ENCODE data around the gene ESR2.

DNA sequence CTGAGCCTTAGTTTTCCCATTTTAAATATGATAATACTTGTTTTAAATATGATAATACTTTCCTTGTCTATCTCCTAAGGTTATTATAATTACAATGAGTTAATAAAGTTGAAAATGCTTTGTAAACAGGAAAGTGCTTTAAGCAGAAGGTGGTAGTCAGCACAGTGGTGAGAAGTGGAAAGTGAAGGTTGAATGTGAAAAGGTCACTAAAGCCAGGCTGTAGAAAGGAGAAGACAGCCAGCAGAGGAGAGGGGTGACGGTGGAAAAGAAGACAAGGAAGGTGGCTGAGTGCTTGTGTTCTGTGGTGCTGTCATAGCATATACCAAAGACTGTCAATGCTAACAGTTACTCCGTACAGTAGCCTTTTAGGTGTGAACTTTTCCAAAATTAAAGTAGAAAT is 117.8 kb downstream of the ESR2 start:
- no peak for TF ChIP-seq EGR1 (IDR thresholded peaks at IDR 0.05; ENCODE audit: low read depth in 2 of 2)
- no peak for TF ChIP-seq YY1 (IDR thresholded peaks at IDR 0.05)
- TF ChIP-seq, protein P1, sequence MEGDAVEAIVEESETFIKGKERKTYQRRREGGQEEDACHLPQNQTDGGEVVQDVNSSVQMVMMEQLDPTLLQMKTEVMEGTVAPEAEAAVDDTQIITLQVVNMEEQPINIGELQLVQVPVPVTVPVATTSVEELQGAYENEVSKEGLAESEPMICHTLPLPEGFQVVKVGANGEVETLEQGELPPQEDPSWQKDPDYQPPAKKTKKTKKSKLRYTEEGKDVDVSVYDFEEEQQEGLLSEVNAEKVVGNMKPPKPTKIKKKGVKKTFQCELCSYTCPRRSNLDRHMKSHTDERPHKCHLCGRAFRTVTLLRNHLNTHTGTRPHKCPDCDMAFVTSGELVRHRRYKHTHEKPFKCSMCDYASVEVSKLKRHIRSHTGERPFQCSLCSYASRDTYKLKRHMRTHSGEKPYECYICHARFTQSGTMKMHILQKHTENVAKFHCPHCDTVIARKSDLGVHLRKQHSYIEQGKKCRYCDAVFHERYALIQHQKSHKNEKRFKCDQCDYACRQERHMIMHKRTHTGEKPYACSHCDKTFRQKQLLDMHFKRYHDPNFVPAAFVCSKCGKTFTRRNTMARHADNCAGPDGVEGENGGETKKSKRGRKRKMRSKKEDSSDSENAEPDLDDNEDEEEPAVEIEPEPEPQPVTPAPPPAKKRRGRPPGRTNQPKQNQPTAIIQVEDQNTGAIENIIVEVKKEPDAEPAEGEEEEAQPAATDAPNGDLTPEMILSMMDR (IDR thresholded peaks at IDR 0.05; ENCODE audit: low read depth, low read length, missing input control), result no peak
- TF ChIP-seq NR2F2 (IDR thresholded peaks at IDR 0.05), result no peak
- TF ChIP-seq JUND (IDR thresholded peaks at IDR 0.05), result no peak
- TF ChIP-seq, protein P2, sequence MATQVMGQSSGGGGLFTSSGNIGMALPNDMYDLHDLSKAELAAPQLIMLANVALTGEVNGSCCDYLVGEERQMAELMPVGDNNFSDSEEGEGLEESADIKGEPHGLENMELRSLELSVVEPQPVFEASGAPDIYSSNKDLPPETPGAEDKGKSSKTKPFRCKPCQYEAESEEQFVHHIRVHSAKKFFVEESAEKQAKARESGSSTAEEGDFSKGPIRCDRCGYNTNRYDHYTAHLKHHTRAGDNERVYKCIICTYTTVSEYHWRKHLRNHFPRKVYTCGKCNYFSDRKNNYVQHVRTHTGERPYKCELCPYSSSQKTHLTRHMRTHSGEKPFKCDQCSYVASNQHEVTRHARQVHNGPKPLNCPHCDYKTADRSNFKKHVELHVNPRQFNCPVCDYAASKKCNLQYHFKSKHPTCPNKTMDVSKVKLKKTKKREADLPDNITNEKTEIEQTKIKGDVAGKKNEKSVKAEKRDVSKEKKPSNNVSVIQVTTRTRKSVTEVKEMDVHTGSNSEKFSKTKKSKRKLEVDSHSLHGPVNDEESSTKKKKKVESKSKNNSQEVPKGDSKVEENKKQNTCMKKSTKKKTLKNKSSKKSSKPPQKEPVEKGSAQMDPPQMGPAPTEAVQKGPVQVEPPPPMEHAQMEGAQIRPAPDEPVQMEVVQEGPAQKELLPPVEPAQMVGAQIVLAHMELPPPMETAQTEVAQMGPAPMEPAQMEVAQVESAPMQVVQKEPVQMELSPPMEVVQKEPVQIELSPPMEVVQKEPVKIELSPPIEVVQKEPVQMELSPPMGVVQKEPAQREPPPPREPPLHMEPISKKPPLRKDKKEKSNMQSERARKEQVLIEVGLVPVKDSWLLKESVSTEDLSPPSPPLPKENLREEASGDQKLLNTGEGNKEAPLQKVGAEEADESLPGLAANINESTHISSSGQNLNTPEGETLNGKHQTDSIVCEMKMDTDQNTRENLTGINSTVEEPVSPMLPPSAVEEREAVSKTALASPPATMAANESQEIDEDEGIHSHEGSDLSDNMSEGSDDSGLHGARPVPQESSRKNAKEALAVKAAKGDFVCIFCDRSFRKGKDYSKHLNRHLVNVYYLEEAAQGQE (IDR thresholded peaks at IDR 0.05), result no peak
- no peak for TF ChIP-seq RAD21 (IDR thresholded peaks at IDR 0.05)
- TF ChIP-seq TAF1 (conservative IDR thresholded peaks at IDR 0.05), result no peak
- TF ChIP-seq, protein P3, sequence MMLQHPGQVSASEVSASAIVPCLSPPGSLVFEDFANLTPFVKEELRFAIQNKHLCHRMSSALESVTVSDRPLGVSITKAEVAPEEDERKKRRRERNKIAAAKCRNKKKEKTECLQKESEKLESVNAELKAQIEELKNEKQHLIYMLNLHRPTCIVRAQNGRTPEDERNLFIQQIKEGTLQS (IDR thresholded peaks at IDR 0.05), result no peak
- TF ChIP-seq, protein P4, sequence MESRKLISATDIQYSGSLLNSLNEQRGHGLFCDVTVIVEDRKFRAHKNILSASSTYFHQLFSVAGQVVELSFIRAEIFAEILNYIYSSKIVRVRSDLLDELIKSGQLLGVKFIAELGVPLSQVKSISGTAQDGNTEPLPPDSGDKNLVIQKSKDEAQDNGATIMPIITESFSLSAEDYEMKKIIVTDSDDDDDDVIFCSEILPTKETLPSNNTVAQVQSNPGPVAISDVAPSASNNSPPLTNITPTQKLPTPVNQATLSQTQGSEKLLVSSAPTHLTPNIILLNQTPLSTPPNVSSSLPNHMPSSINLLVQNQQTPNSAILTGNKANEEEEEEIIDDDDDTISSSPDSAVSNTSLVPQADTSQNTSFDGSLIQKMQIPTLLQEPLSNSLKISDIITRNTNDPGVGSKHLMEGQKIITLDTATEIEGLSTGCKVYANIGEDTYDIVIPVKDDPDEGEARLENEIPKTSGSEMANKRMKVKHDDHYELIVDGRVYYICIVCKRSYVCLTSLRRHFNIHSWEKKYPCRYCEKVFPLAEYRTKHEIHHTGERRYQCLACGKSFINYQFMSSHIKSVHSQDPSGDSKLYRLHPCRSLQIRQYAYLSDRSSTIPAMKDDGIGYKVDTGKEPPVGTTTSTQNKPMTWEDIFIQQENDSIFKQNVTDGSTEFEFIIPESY (IDR thresholded peaks at IDR 0.05), result no peak

Measured in liver (tissue), 3 donors.